ENCODE measurements around the gene GGACT.

Gene GGACT

GRCh38 chr13:100600915-100601314 lies 12.3 kb upstream of the GGACT start:
- H3K79me2 ChIP-seq (ENCODE audit: control insufficient read depth, insufficient read depth, low read length, unreplicated experiment), result no peaks in the 10 kb centered on the region
- H3K27ac ChIP-seq (ENCODE audit: low read depth, low read length), result no peak overlapping the region
- H3K4me1 ChIP-seq (ENCODE audit: control insufficient read depth, insufficient read depth, low read length, unreplicated experiment), result no peaks in the 10 kb centered on the region
- no peaks in the 10 kb centered on the region for H3K27me3 ChIP-seq (ENCODE audit: insufficient read depth, low read length)
- no peak overlapping the region for H3K4me3 ChIP-seq (ENCODE audit: low read depth, low read length)
- no peaks in the 10 kb centered on the region for H3K36me3 ChIP-seq (ENCODE audit: insufficient read depth, low read length)
- no peak overlapping the region for H2AFZ ChIP-seq (ENCODE audit: low read length, unreplicated experiment)

GRCh38 chr13:100600461-100600860 lies 11.9 kb upstream of the GGACT start:
- Histone ChIP-seq H3K27ac (ENCODE audit: low read depth, low read length) (no peak overlapping the region), H3K79me2 (ENCODE audit: control insufficient read depth, insufficient read depth, low read length, unreplicated experiment) (no peaks in the 10 kb centered on the region), H2AFZ (ENCODE audit: low read length, unreplicated experiment) (no peak overlapping the region)

GRCh38 chr13:100597253-100597652 lies 8.7 kb upstream of the GGACT start:
- no peak overlapping the region for H2AFZ ChIP-seq (ENCODE audit: low read length, unreplicated experiment)
- H3K4me1 ChIP-seq (ENCODE audit: control insufficient read depth, insufficient read depth, low read length, unreplicated experiment), result no peaks in the 10 kb centered on the region
- no peak overlapping the region for H3K27ac ChIP-seq (ENCODE audit: low read depth, low read length)
- no peaks in the 10 kb centered on the region for H3K36me3 ChIP-seq (ENCODE audit: insufficient read depth, low read length)
- no peak overlapping the region for H3K4me3 ChIP-seq (ENCODE audit: low read depth, low read length)
- no peaks in the 10 kb centered on the region for H3K27me3 ChIP-seq (ENCODE audit: insufficient read depth, low read length)
- H3K79me2 ChIP-seq (ENCODE audit: control insufficient read depth, insufficient read depth, low read length, unreplicated experiment), result no peaks in the 10 kb centered on the region

More at GRCh38 chr13:100600461-100600860, 11.9 kb upstream of the GGACT start:
- H3K27me3 ChIP-seq (ENCODE audit: insufficient read depth, low read length), result no peaks in the 10 kb centered on the region
- H3K4me3 ChIP-seq (ENCODE audit: low read depth, low read length), result no peak overlapping the region
- no peaks in the 10 kb centered on the region for H3K36me3 ChIP-seq (ENCODE audit: insufficient read depth, low read length)
- H3K4me1 ChIP-seq (ENCODE audit: control insufficient read depth, insufficient read depth, low read length, unreplicated experiment), result no peaks in the 10 kb centered on the region

- no peak overlapping the region for H3K4me3 ChIP-seq (ENCODE audit: low read depth, low read length)
- no peaks in the 10 kb centered on the region for H3K79me2 ChIP-seq (ENCODE audit: control insufficient read depth, insufficient read depth, low read length, unreplicated experiment)
- H3K4me1 ChIP-seq (ENCODE audit: control insufficient read depth, insufficient read depth, low read length, unreplicated experiment), result no peaks in the 10 kb centered on the region
- no peak overlapping the region for H2AFZ ChIP-seq (ENCODE audit: low read length, unreplicated experiment)
- no peaks in the 10 kb centered on the region for H3K36me3 ChIP-seq (ENCODE audit: insufficient read depth, low read length)
- H3K27ac ChIP-seq (ENCODE audit: low read depth, low read length), result no peak overlapping the region
- no peaks in the 10 kb centered on the region for H3K27me3 ChIP-seq (ENCODE audit: insufficient read depth, low read length)
Measured at GRCh38 chr13:100596516-100596915, 7.9 kb upstream of the GGACT start.

- Histone ChIP-seq H3K27ac (ENCODE audit: low read depth, low read length) (no peak overlapping the region), H3K79me2 (ENCODE audit: control insufficient read depth, insufficient read depth, low read length, unreplicated experiment) (no peaks in the 10 kb centered on the region), H3K36me3 (ENCODE audit: insufficient read depth, low read length) (no peaks in the 10 kb centered on the region), H3K27me3 (ENCODE audit: insufficient read depth, low read length) (no peaks in the 10 kb centered on the region), H3K4me3 (ENCODE audit: low read depth, low read length) (no peak overlapping the region), H2AFZ (ENCODE audit: low read length, unreplicated experiment) (no peak overlapping the region), H3K4me1 (ENCODE audit: control insufficient read depth, insufficient read depth, low read length, unreplicated experiment) (no peaks in the 10 kb centered on the region)
Measured at GRCh38 chr13:100594731-100595130, 6.1 kb upstream of the GGACT start.

GRCh38 chr13:100594255-100594654 lies 5.7 kb upstream of the GGACT start:
- no peaks in the 10 kb centered on the region for H3K36me3 ChIP-seq (ENCODE audit: insufficient read depth, low read length)
- H3K79me2 ChIP-seq (ENCODE audit: control insufficient read depth, insufficient read depth, low read length, unreplicated experiment), result no peaks in the 10 kb centered on the region
- H3K27me3 ChIP-seq (ENCODE audit: insufficient read depth, low read length), result no peaks in the 10 kb centered on the region
- H2AFZ ChIP-seq (ENCODE audit: low read length, unreplicated experiment), result no peak overlapping the region
- H3K4me3 ChIP-seq (ENCODE audit: low read depth, low read length), result no peak overlapping the region
- no peak overlapping the region for H3K27ac ChIP-seq (ENCODE audit: low read depth, low read length)
- peaks cover 1% of the 10 kb centered on the region for H3K4me1 ChIP-seq (ENCODE audit: control insufficient read depth, insufficient read depth, low read length, unreplicated experiment)

- peak overlapping the region; percentile 99 for H2AFZ ChIP-seq (ENCODE audit: low read length, unreplicated experiment)
- H3K27ac ChIP-seq (ENCODE audit: low read depth, low read length), result no peak overlapping the region
Measured at GRCh38 chr13:100589178-100589725, 663 bp upstream of the GGACT start.

GRCh38 chr13:100584896-100585295 lies 3.7 kb downstream of the GGACT start:
- no peak overlapping the region for H2AFZ ChIP-seq (ENCODE audit: low read length, unreplicated experiment)

More at GRCh38 chr13:100589178-100589725, 663 bp upstream of the GGACT start:
- Histone ChIP-seq H3K27me3 (ENCODE audit: insufficient read depth, low read length) (no peaks in the 10 kb centered on the region), H3K36me3 (ENCODE audit: insufficient read depth, low read length) (no peaks in the 10 kb centered on the region), H3K4me3 (ENCODE audit: low read depth, low read length) (peak overlapping the region; percentile 94), H3K4me1 (ENCODE audit: control insufficient read depth, insufficient read depth, low read length, unreplicated experiment) (peaks cover 6% of the 10 kb centered on the region), H3K79me2 (ENCODE audit: control insufficient read depth, insufficient read depth, low read length, unreplicated experiment) (no peaks in the 10 kb centered on the region)

GRCh38 chr13:100581504-100581903 lies 7.1 kb downstream of the GGACT start:
- H2AFZ ChIP-seq (ENCODE audit: low read length, unreplicated experiment), result no peak overlapping the region

More at GRCh38 chr13:100584896-100585295, 3.7 kb downstream of the GGACT start:
- peaks cover 9% of the 10 kb centered on the region for H3K36me3 ChIP-seq (ENCODE audit: insufficient read depth, low read length)
- H3K79me2 ChIP-seq (ENCODE audit: control insufficient read depth, insufficient read depth, low read length, unreplicated experiment), result no peaks in the 10 kb centered on the region
- H3K27me3 ChIP-seq (ENCODE audit: insufficient read depth, low read length), result no peaks in the 10 kb centered on the region
- no peak overlapping the region for H3K4me3 ChIP-seq (ENCODE audit: low read depth, low read length)
- H3K27ac ChIP-seq (ENCODE audit: low read depth, low read length), result no peak overlapping the region
- peaks cover 6% of the 10 kb centered on the region for H3K4me1 ChIP-seq (ENCODE audit: control insufficient read depth, insufficient read depth, low read length, unreplicated experiment)

GRCh38 chr13:100581030-100581429 lies 7.6 kb downstream of the GGACT start:
- peaks cover 9% of the 10 kb centered on the region for H3K36me3 ChIP-seq (ENCODE audit: insufficient read depth, low read length)
- no peaks in the 10 kb centered on the region for H3K27me3 ChIP-seq (ENCODE audit: insufficient read depth, low read length)
- no peak overlapping the region for H3K4me3 ChIP-seq (ENCODE audit: low read depth, low read length)
- H3K79me2 ChIP-seq (ENCODE audit: control insufficient read depth, insufficient read depth, low read length, unreplicated experiment), result no peaks in the 10 kb centered on the region
- H2AFZ ChIP-seq (ENCODE audit: low read length, unreplicated experiment), result no peak overlapping the region
- H3K4me1 ChIP-seq (ENCODE audit: control insufficient read depth, insufficient read depth, low read length, unreplicated experiment), result no peaks in the 10 kb centered on the region
- H3K27ac ChIP-seq (ENCODE audit: low read depth, low read length), result no peak overlapping the region

More at GRCh38 chr13:100581504-100581903, 7.1 kb downstream of the GGACT start:
- Histone ChIP-seq H3K27me3 (ENCODE audit: insufficient read depth, low read length) (no peaks in the 10 kb centered on the region), H3K27ac (ENCODE audit: low read depth, low read length) (no peak overlapping the region), H3K79me2 (ENCODE audit: control insufficient read depth, insufficient read depth, low read length, unreplicated experiment) (no peaks in the 10 kb centered on the region), H3K36me3 (ENCODE audit: insufficient read depth, low read length) (peaks cover 9% of the 10 kb centered on the region), H3K4me1 (ENCODE audit: control insufficient read depth, insufficient read depth, low read length, unreplicated experiment) (no peaks in the 10 kb centered on the region), H3K4me3 (ENCODE audit: low read depth, low read length) (no peak overlapping the region)

GRCh38 chr13:100580045-100580444 lies 8.5 kb downstream of the GGACT start:
- Histone ChIP-seq H2AFZ (ENCODE audit: low read length, unreplicated experiment) (no peak overlapping the region), H3K79me2 (ENCODE audit: control insufficient read depth, insufficient read depth, low read length, unreplicated experiment) (no peaks in the 10 kb centered on the region), H3K4me1 (ENCODE audit: control insufficient read depth, insufficient read depth, low read length, unreplicated experiment) (no peaks in the 10 kb centered on the region), H3K27ac (ENCODE audit: low read depth, low read length) (no peak overlapping the region), H3K4me3 (ENCODE audit: low read depth, low read length) (no peak overlapping the region), H3K27me3 (ENCODE audit: insufficient read depth, low read length) (no peaks in the 10 kb centered on the region), H3K36me3 (ENCODE audit: insufficient read depth, low read length) (peaks cover 9% of the 10 kb centered on the region)
